MCF 10A (cell line): Measurements from ENCODE around the gene TAGLN. TPM values are rescaled to one million over a fixed set of nuclear protein-coding genes. Genes with fewer than 3 reads are reported as not detected.

Source experiments
- BruUV-seq: library from RNA; stranded (reverse); fragments of 400-500 nt; replicated peaks from 2 replicates; lab custom pipeline; 2021; lab: Mats Ljungman, UMichigan
- CTCF ChIA-PET: fragments of 300-600 bp; sonication (Branson Sonifier 250); formaldehyde crosslinking; extraction: SDS; loops from one replicate; lab custom pipeline; 2021; ENCODE audit warnings: antibody characterized with exemption, inconsistent platforms; lab: Yijun Ruan, JAX
- POLR2A ChIA-PET: fragments of 300-600, 350-650 bp; sonication (Branson Sonifier 250); formaldehyde crosslinking; extraction: SDS; loops from one replicate; lab custom pipeline; 2020; ENCODE audit warnings: antibody characterized with exemption, inconsistent platforms; lab: Yijun Ruan, JAX
- DNase-seq: peaks from one replicate; pipeline ENCODE4 v3.0.0-alpha.2; 2018; ENCODE audit not compliant: unreplicated experiment
- H3K27ac Mint-ChIP-seq: one replicate; pipeline ENCODE4 v1.8.0; 2022; ENCODE audit warnings: mild to moderate bottlenecking, low read depth, mixed read lengths; ENCODE audit not compliant: unreplicated experiment
- H3K27me3 Mint-ChIP-seq: one replicate; pipeline ENCODE4 v1.8.0; 2022; ENCODE audit warnings: mixed read lengths; ENCODE audit not compliant: insufficient read depth, unreplicated experiment
- H3K36me3 Mint-ChIP-seq: one replicate; pipeline ENCODE4 v1.8.0; 2022; ENCODE audit warnings: mild to moderate bottlenecking, moderate library complexity, mixed read lengths; ENCODE audit not compliant: insufficient read depth, unreplicated experiment
- H3K4me1 Mint-ChIP-seq: one replicate; pipeline ENCODE4 v1.8.0; 2022; ENCODE audit warnings: mixed read lengths; ENCODE audit not compliant: insufficient read depth, unreplicated experiment
- H3K4me3 Mint-ChIP-seq: one replicate; pipeline ENCODE4 v1.8.0; 2022; ENCODE audit warnings: mild to moderate bottlenecking, moderate library complexity, mixed read lengths; ENCODE audit not compliant: unreplicated experiment
- H3K9me3 Mint-ChIP-seq: one replicate; pipeline ENCODE4 v1.8.0; 2022; ENCODE audit warnings: mixed read lengths; ENCODE audit not compliant: unreplicated experiment
- CTCF ChIP-seq: fragments of 200-600 bp; IDR thresholded peaks from one replicate; pipeline ENCODE4 v1.8.0; 2022; ENCODE audit warnings: antibody characterized with exemption, mild to moderate bottlenecking; ENCODE audit not compliant: unreplicated experiment
- intact Hi-C: fragments of 100-400 bp; cut with micrococcal nuclease; formaldehyde crosslinking; loops from 2 replicates; pipeline ENCODE4 v1.14.1; 2022
- total RNA-seq: library from RNA; stranded (reverse); gene quantifications from 2 replicates; pipeline ENCODE4 v1.2.3, GENCODE V29; 2022

The TAGLN gene
- total RNA-seq, 1 experiment from 2014 or later, result 45.4 TPM

GRCh38 chr11:117194267-117194666, 4.9 kb upstream of the TAGLN start:
- Mint-ChIP-seq H3K36me3 (peaks cover 13% of the 10 kb centered on the region), H3K4me1 (no peaks in the 10 kb centered on the region), H3K27me3 (no peaks in the 10 kb centered on the region), H3K27ac (no peak overlapping the region), H3K9me3 (no peaks in the 10 kb centered on the region), H3K4me3 (no peak overlapping the region)
- DNase-seq, result no peak
- ChIA-PET CTCF (interaction anchor here (0.6 to 1.7 kb wide), 4 partner anchors 8 to 1794 kb away, joined by 3 to 6 read pairs (median 4); no protein-coding TSS in a partner anchor), POLR2A (interaction anchor here (3.3 kb wide), 1 partner anchor 15 kb away, joined by 15 read pairs; the partner anchor contains the start of gene SIDT2)
- intact Hi-C loops, result no loop called here
- BruUV-seq, result no TSS peak
- no peak for TF ChIP-seq CTCF

- Mint-ChIP-seq H3K4me3 (no peak overlapping the region), H3K36me3 (peaks cover 7% of the 10 kb centered on the region), H3K27me3 (no peaks in the 10 kb centered on the region), H3K4me1 (no peaks in the 10 kb centered on the region), H3K27ac (no peak overlapping the region), H3K9me3 (no peaks in the 10 kb centered on the region)
- intact Hi-C loops, result no loop called here
- CTCF ChIA-PET, result interaction anchor here (0.9 to 1.3 kb wide), 2 partner anchors 14 to 649 kb away, joined by 3 to 5 read pairs; no protein-coding TSS in a partner anchor
- POLR2A ChIA-PET, result interaction anchor here (3.3 kb wide), 1 partner anchor 16 kb away, joined by 15 read pairs; the partner anchor contains the start of gene SIDT2
- no peak for DNase-seq
- no peak for TF ChIP-seq CTCF
- no TSS peak for BruUV-seq
These were observed 3.9 kb upstream of the TAGLN start for GRCh38 chr11:117195258-117195657.

GRCh38 chr11:117195761-117196160, 3.4 kb upstream of the TAGLN start:
- H3K9me3 Mint-ChIP-seq, result no peaks in the 10 kb centered on the region
- no peak for TF ChIP-seq CTCF
- intact Hi-C loops, result no loop called here
- POLR2A ChIA-PET, result interaction anchor here (3.3 kb wide), 1 partner anchor 16 kb away, joined by 15 read pairs; the partner anchor contains the start of gene SIDT2
- CTCF ChIA-PET, result interaction anchor here (1.3 kb wide), 1 partner anchor 14 kb away, joined by 5 read pairs; no protein-coding TSS in a partner anchor
- H3K36me3 Mint-ChIP-seq, result peaks cover 7% of the 10 kb centered on the region
- BruUV-seq, result no TSS peak
- no peak overlapping the region for H3K27ac Mint-ChIP-seq
- no peak for DNase-seq
- H3K27me3 Mint-ChIP-seq, result no peaks in the 10 kb centered on the region
- no peak overlapping the region for H3K4me3 Mint-ChIP-seq
- no peaks in the 10 kb centered on the region for H3K4me1 Mint-ChIP-seq

- CTCF ChIA-PET, result interaction anchor here (1.0 to 1.5 kb wide), 4 partner anchors 11 to 30 kb away, joined by 3 to 12 read pairs (median 4); no protein-coding TSS in a partner anchor
- no TSS peak for BruUV-seq
- H3K9me3 Mint-ChIP-seq, result no peaks in the 10 kb centered on the region
- POLR2A ChIA-PET, result interaction anchor here (0.6 kb wide), 1 partner anchor 10 kb away, joined by 5 read pairs; no protein-coding TSS in a partner anchor
- H3K4me1 Mint-ChIP-seq, result no peaks in the 10 kb centered on the region
- DNase-seq, result no peak
- H3K27me3 Mint-ChIP-seq, result no peaks in the 10 kb centered on the region
- no peak overlapping the region for H3K27ac Mint-ChIP-seq
- H3K4me3 Mint-ChIP-seq, result no peak overlapping the region
- H3K36me3 Mint-ChIP-seq, result peaks cover 7% of the 10 kb centered on the region
- intact Hi-C loops, result no loop called here
- TF ChIP-seq CTCF, result no peak
These were observed 2.2 kb upstream of the TAGLN start for GRCh38 chr11:117197006-117197405.
